HepG2 (cell line): Measurements from ENCODE around the gene TGM5. TPM values are rescaled to one million over a fixed set of nuclear protein-coding genes. Genes with fewer than 3 reads are reported as not detected.

Experiments used
- KAT8 ChIP-seq: IDR thresholded peaks from 2 replicates; pipeline ENCODE4 v1.6.1; 2016; ENCODE audit warnings: missing genetic modification reagents, missing compliant biosample characterization
- SKI ChIP-seq: fragments of 450-650 bp; IDR thresholded peaks from one replicate; pipeline ENCODE4 v1.6.1; 2018; ENCODE audit warnings: mild to moderate bottlenecking; ENCODE audit not compliant: partially characterized antibody
- SMC3 ChIP-seq: IDR thresholded peaks from 2 replicates; pipeline ENCODE4 v1.6.1; 2011; ENCODE audit warnings: low read length, improper control_type of control experiment
- STAG1 ChIP-seq: sonication (generic); formaldehyde crosslinking; IDR thresholded peaks from 2 replicates; pipeline ENCODE4 v1.4.0; 2020; ENCODE audit warnings: missing genetic modification reagents
- TCF7L2 ChIP-seq: IDR thresholded peaks from 2 replicates; pipeline ENCODE4 v1.6.1; 2011; ENCODE audit warnings: mild to moderate bottlenecking, low read depth, low read length, moderate library complexity
- XRCC5 ChIP-seq: fragments of 200-400 bp; formaldehyde crosslinking; optimal IDR thresholded peaks from 2 replicates; pipeline ENCODE3; 2017; ENCODE audit warnings: mild to moderate bottlenecking, low read length
- ZFP36L1 ChIP-seq: sonication (generic); formaldehyde crosslinking; IDR thresholded peaks from 2 replicates; pipeline ENCODE4 v1.8.0; 2022; ENCODE audit warnings: mild to moderate bottlenecking, missing genetic modification reagents, moderate library complexity
- ZNF230 ChIP-seq: sonication (generic); formaldehyde crosslinking; IDR thresholded peaks from 2 replicates; pipeline ENCODE4 v1.4.0; 2020; ENCODE audit warnings: mild to moderate bottlenecking, missing genetic modification reagents
- ZNF841 ChIP-seq: sonication (generic); formaldehyde crosslinking; IDR thresholded peaks from 2 replicates; pipeline ENCODE4 v1.8.1; 2023; ENCODE audit warnings: missing genetic modification reagents, borderline replicate concordance
- ZNF883 ChIP-seq: sonication (generic); formaldehyde crosslinking; IDR thresholded peaks from 2 replicates; pipeline ENCODE4 v1.5.1; 2020; ENCODE audit warnings: mild to moderate bottlenecking, missing genetic modification reagents; ENCODE audit errors: not compliant biosample characterization
- polyA plus RNA-seq, 8 experiments: library from polyadenylated mRNA; depleted of rRNA in 3 of 8; stranded (reverse) in 7 of 8; unstranded in 1 of 8; fragments of >200 nt; fragmentation: Illumina TruSeq in 4 of 8; extraction: Trizol in 4 of 8; gene quantifications; 2 replicates each; pipeline versions ENCODE4 v1.2.1 to v1.2.3, GENCODE V29; 2011 to 2016; ENCODE audit warnings: low read depth in 4 of 8, missing spikeins in 1 of 8, mixed read lengths in 1 of 8; ENCODE audit not compliant: insufficient read depth in 1 of 8
- total RNA-seq, 5 experiments: library from RNA; depleted of rRNA; stranded (reverse); fragments of >200 nt; fragmentation: Illumina TruSeq; extraction: Trizol; gene quantifications; 2 replicates each; pipeline ENCODE4 v1.2.3, GENCODE V29; 2016; ENCODE audit warnings: low read depth in 1 of 5
- TF ChIP-seq, protein P1 (sequence below): sonication (generic); formaldehyde crosslinking; IDR thresholded peaks from 2 replicates; pipeline ENCODE4 v1.5.0; 2020; ENCODE audit warnings: mild to moderate bottlenecking, missing genetic modification reagents, moderate library complexity

The TGM5 gene
- total and polyA plus RNA-seq, 2 of the 13 experiments (the other 11 are each of a cell fraction or from before 2014, with no cell fraction given), result 0.18 to 0.65 TPM

DNA sequence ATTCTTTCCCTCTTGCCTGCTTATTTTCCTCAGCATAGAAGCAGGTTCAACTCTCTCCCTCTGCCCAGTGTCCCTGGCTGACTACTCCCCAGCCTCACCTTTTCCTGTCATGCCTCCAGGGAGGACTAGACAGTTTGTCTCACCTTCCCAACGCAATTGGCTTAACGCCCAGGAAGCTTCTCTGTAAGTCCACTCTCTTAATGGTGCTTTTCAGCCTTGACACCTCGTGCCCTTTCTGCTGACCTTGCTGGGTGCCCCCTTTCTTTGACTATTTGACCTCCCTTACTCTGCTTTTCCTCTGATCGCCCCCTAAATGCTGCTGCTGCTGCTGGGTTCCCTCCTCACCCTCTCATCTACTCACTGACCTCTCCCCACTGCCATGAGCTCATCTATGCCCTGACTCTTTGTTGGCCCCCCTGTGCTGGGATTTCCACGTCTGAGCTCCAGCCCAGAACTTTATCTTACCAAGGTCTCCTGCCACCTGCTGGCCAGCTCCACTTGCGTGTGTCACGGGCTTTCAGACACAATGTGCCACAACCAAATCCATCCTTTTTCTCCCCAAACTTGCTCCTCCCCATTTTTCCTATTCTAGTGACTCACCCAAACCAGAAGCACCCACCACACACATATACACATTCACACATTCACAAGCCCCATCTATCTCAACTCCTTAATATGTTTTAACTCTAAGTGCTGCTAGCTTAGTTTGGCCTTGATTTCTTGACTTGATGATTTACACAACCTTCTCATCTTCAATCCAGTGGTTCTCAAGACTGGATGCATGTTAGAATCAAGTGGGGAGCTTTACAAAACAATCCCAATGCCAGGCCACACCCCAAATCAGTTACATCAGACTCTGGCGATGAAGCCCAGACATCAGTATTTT is 62.5 kb downstream of the TGM5 start (continued):
- TF ChIP-seq ZNF841 (CRISPR knock-in tag) (no peak), SKI (no peak), KAT8 (CRISPR knock-in tag) (0 out of 2 replicates have a peak, but pooled peaks have one; percentile 14), XRCC5 (peak; percentile 79), TCF7L2 (no peak), STAG1 (CRISPR knock-in tag) (peak; percentile 63), SMC3 (peak; percentile 64), ZFP36L1 (0 out of 2 replicates have a peak, but pooled peaks have one; percentile 58), ZNF230 (CRISPR knock-in tag) (no peak), ZNF883 (CRISPR knock-in tag) (peak; percentile 38)
- TF ChIP-seq, protein P1, sequence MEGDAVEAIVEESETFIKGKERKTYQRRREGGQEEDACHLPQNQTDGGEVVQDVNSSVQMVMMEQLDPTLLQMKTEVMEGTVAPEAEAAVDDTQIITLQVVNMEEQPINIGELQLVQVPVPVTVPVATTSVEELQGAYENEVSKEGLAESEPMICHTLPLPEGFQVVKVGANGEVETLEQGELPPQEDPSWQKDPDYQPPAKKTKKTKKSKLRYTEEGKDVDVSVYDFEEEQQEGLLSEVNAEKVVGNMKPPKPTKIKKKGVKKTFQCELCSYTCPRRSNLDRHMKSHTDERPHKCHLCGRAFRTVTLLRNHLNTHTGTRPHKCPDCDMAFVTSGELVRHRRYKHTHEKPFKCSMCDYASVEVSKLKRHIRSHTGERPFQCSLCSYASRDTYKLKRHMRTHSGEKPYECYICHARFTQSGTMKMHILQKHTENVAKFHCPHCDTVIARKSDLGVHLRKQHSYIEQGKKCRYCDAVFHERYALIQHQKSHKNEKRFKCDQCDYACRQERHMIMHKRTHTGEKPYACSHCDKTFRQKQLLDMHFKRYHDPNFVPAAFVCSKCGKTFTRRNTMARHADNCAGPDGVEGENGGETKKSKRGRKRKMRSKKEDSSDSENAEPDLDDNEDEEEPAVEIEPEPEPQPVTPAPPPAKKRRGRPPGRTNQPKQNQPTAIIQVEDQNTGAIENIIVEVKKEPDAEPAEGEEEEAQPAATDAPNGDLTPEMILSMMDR, result peak; percentile 79
